H54 (cell line): ENCODE data around the gene OGFRL1.

Experiments
- DNase-seq: peaks from one replicate; pipeline ENCODE4 v3.0.0; 2011; ENCODE audit warnings: low spot score, mixed read lengths; ENCODE audit not compliant: insufficient read length
- FAIRE-seq: peaks from 3 replicates; lab custom pipeline; 2011; peaks lifted over from hg19 to GRCh38; lab: Jason Lieb, UNC
- POLR2A ChIP-seq: IDR thresholded peaks from 2 replicates; pipeline ENCODE4 v1.6.1; 2011; ENCODE audit warnings: low read depth, mild to moderate bottlenecking, low read length

The OGFRL1 gene

GRCh38 chr6:71333050-71333449, 44.4 kb downstream of the OGFRL1 start:
- no peak for TF ChIP-seq POLR2A
- DNase-seq (no peak), FAIRE-seq (no peak)

DNA sequence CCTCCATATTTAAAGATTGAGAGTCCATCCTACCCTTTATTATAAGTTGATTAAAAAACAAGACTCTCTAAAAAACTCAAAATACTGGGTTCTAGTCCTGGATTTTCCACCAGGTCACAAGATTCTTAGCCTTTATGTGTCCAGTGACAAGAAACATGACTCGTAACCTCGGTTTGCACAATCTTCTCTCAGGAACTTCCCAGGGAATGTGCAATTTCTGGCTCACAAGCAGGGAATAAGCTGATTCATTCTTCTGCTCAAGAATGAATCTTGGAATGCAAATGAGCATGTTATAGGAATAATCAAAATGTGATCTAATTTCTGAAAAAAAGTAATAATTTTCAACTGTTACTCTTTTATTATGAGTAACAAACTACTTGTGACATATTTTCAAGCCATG, 45.1 kb downstream of the OGFRL1 start:
- TF ChIP-seq POLR2A, result no peak
- DNase-seq (peak; percentile 23), FAIRE-seq (peak; percentile 87)

DNA sequence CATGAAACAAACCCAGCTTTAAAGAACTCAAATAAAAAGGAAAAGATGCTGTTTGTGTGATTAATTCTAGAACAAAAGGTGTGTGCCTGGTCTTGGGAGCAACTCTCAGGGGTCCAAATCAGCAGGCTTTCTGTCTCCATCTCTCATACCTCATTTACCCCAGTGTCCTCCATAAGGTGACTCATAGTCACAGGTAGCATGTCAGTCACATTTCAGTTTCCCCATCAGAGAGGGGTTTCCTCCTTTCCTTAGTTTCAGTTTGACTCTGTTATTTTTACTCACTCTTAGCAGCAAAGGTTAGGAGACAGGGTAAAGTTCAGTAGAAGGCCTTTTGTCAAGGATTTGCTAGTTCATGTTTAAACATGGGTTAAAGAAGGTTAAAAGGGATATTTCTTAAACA, 46.2 kb downstream of the OGFRL1 start:
- no peak for TF ChIP-seq POLR2A
- FAIRE-seq (peak; percentile 11), DNase-seq (no peak)

DNA sequence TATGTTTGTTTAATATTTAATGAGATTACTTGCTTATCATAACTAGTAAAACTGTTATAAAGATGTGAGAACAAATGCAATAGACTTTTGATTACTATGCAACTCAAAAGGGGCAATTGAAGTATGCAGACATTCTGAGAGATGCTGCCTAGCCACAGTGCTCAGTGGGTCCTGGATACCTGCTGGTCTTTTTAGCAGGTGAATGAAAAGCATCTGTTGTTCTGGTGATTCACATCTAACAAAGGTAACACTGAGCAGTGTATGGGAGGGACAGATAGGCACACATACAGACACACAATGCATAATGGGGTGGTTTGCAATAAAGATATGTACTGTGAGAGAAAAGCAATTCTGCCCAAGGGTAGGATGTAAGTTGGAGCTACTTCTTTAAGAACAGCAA, 46.9 kb downstream of the OGFRL1 start:
- no peak for TF ChIP-seq POLR2A
- FAIRE-seq, result no peak
- no peak for DNase-seq

DNA sequence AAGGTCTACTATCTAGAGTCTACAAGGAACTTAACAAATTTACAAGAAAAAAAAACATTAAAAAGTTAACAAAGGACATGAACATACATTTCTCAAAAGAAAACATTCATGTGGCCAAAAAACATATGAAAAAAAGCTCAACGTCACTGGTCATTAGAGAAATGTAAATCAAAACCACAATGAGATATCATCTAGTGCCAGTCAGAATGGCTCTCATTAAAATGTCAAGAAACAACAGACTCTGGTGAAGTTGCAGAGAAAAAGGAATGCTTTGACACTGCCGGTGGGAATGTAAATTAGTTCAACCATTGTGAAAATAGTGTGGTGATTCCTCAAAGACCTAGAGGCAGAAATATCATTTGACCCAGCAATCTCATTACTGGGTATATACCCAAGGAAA, 48.3 kb downstream of the OGFRL1 start:
- DNase-seq (no peak), FAIRE-seq (no peak)
- no peak for TF ChIP-seq POLR2A

- TF ChIP-seq POLR2A, result no peak
- DNase-seq (no peak), FAIRE-seq (no peak)
Measured at GRCh38 chr6:71338540-71339316, 50.1 kb downstream of the OGFRL1 start.

DNA sequence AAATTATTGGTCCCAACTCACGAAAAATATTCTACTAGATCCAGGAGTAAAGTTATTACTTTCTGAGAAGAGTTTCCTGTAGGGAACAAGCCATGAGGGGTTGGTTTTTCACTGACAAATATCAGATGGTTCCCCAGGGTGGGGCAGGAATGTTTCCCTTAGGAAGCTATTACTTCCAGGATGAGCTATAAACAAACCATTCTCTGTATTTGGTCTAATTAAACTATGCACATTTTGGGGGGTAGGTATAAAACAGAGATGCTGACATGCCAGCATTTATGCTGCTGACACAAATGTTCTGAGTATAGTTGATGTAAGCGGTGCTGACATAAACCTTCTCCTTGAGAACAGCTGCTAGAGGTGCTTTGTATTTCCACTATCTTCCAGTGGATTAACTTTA, 54.2 kb downstream of the OGFRL1 start:
- FAIRE-seq (no peak), DNase-seq (no peak)
- no peak for TF ChIP-seq POLR2A

DNA sequence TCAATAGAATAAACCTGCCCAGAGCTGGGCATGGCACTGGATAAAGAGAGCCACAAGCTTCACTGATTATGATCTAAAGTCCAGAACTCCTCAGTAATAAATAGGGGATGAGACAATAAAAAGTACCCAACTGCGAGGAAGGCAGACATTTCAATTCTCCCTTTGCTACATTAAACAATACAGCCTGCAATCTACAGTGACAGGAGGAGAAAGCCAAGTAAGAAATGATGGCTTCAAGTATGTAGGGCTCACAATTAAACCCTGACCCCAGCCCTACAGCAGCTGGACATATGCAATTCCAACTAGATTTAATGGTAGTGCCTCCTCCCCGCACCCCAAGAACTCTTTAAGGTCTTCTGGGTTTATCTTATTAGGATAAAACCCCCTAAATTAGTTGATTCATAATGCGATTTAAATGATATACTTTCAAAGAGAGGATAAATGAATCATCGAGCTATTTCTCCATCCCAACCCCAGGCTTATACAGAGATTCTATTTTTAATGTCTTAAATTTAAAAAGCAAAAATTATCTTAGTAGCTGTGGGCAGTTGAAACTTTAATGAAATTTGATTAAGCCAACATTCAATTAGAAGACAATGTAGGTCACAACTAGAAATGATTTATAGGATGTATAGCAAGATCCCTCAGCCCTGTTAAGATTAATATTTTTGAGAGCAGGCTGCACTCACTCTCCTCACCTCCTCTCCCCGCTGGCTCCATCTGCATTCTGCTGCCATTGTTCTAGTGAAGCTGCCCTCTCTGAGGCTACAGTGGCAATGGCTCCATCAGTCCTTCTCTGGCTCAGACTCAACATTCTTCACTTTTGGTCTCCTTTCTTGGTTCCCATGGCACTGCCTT, 57.1 kb downstream of the OGFRL1 start:
- FAIRE-seq (no peak), DNase-seq (no peak)
- TF ChIP-seq POLR2A, result no peak

GRCh38 chr6:71346334-71346694, 57.7 kb downstream of the OGFRL1 start:
- FAIRE-seq (no peak), DNase-seq (no peak)
- TF ChIP-seq POLR2A, result no peak

GRCh38 chr6:71347119-71347518, 58.5 kb downstream of the OGFRL1 start:
- FAIRE-seq (no peak), DNase-seq (no peak)
- TF ChIP-seq POLR2A, result no peak

GRCh38 chr6:71349395-71349794, 60.8 kb downstream of the OGFRL1 start:
- TF ChIP-seq POLR2A, result no peak
- DNase-seq, result no peak
- peak; percentile 80 for FAIRE-seq

- no peak for TF ChIP-seq POLR2A
- FAIRE-seq (peak; percentile 38), DNase-seq (no peak)
Measured at GRCh38 chr6:71349976-71350615, 61.5 kb downstream of the OGFRL1 start.

- DNase-seq (no peak), FAIRE-seq (peak; percentile 48)
- TF ChIP-seq POLR2A, result no peak
Measured at GRCh38 chr6:71351190-71351589, 62.6 kb downstream of the OGFRL1 start.
